Measurements from ENCODE around the gene NBPF15.
"Not testable (repeated sequence)": the region's sequence is repeated elsewhere in the genome, so short reads cannot be mapped to it uniquely, and the experiment has no call there.

Gene NBPF15, protein sequence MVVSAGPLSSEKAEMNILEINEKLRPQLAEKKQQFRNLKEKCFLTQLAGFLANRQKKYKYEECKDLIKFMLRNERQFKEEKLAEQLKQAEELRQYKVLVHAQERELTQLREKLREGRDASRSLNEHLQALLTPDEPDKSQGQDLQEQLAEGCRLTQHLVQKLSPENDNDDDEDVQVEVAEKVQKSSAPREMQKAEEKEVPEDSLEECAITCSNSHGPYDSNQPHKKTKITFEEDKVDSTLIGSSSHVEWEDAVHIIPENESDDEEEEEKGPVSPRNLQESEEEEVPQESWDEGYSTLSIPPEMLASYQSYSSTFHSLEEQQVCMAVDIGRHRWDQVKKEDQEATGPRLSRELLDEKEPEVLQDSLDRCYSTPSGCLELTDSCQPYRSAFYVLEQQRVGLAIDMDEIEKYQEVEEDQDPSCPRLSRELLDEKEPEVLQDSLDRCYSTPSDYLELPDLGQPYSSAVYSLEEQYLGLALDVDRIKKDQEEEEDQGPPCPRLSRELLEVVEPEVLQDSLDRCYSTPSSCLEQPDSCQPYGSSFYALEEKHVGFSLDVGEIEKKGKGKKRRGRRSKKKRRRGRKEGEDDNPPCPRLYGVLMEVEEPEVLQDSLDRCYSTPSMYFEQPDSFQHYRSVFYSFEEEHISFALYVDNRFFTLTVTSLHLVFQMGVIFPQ

DNA sequence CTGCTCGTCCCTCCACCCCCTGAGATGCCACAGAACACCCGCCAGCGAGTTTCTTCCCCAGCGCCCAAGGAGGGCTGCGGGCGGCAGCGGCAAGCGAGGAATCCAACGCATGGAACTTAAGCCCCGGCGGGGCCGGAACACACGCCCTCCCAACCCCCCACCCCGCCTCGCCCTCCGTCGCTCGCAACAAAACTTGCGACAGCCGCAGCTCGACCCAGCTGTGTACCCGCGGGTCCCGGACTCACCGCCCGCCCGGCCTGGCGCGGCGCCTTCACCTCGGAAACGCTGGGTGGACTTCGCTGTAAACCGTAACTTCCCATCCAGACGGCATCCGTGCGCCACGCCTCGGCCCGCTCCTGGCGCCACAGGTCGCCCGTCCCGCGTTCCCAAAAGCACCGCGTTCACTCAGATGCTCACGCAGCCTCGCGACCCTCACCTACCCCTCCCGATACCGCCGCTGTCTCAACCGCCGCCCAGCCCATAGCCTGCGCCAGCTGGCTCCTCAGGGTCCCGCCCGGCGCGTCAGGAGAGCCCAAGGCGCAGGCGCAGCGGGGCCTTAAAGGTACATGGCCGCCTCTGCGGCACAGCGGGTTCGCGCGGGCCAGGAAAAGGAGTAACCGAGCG lies at the start of gene NBPF15:
NBPF15 (minus strand) TSS at position 534 of the 624 bp plus-strand sequence. CDS start 21,666 bp downstream, outside the sequence.
- DNase-seq = peak; percentile 84

DNA sequence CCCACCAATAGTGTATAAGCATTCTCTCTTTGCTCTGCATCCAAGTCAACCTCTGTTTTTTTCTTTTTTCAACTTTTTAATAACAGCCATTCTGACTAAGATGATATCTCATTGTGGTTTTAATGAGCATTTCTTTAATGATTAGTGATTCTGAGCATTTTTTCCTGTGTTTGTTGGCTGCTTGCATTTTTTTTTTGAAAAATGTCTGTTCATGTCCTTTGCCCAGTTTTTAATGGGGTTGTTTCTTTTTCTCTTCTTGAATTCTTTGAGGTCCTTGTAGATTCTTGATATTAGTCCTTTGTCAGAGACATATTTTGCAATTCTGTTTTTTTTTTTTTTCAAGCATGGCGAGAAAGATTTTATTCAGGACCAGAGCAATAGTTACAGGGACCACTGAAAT lies 35.0 kb upstream of the NBPF15 start:
- not testable (repeated sequence) for DNase-seq

DNA sequence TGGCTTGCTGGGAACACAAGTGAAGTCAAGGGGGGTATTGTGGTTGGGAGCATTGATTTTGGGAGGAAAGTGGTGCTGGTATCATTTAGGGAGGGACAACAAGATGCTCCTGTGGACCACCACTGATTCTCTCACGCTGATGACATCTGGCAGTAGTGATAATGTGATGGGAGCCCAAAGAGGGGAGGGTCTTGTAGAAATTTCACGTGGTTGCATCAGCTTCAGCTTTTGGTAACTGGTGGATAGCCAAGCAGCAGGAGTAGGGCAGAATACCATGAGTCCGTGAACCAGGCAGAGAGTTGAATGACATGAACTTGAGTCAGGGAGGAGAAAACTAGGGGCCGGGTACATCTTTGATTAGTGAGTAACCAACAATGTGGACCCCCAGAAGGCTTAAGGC lies 32.7 kb upstream of the NBPF15 start:
- DNase-seq = peak; percentile 26

DNA sequence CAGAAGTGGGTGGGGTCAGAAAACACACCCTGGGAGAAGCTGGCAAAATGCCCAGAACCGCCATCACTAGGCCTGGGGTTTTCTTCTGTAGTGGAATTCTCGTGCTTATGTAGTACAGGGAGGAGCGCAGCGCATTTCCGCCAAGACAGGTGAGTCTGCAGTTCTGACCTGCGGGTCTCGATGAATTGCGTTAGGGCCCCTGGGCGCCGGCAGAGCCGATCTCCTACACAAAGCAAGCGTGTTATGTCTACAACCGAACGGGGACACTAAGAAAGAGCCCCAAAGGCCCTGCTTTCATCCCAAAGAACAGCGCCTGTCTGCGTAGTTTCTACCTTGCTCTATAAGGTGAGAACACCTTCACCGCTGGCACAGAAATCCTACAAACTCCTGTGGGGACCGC lies 28.9 kb upstream of the NBPF15 start:
- peak; percentile 45 for DNase-seq

DNA sequence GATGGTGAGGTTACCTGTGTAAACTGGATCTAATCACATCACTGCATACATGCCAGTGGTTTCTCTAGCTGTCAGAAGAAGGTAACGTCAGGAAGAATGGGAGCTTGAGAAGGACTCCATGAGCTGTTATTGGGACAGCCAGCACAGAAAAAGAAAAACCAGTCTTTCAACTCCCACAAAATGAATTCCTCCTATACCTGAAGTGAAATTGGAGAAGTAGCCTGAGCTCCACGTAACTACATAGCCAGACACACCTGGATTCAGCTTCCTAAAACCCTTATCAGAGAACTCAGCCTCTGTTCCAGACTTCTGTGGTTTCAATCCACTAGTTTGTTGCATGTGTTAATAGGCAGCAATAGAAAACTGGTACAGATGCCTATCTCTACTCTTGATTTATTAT lies 25.5 kb upstream of the NBPF15 start:
- DNase-seq = peak; percentile 52

DNA sequence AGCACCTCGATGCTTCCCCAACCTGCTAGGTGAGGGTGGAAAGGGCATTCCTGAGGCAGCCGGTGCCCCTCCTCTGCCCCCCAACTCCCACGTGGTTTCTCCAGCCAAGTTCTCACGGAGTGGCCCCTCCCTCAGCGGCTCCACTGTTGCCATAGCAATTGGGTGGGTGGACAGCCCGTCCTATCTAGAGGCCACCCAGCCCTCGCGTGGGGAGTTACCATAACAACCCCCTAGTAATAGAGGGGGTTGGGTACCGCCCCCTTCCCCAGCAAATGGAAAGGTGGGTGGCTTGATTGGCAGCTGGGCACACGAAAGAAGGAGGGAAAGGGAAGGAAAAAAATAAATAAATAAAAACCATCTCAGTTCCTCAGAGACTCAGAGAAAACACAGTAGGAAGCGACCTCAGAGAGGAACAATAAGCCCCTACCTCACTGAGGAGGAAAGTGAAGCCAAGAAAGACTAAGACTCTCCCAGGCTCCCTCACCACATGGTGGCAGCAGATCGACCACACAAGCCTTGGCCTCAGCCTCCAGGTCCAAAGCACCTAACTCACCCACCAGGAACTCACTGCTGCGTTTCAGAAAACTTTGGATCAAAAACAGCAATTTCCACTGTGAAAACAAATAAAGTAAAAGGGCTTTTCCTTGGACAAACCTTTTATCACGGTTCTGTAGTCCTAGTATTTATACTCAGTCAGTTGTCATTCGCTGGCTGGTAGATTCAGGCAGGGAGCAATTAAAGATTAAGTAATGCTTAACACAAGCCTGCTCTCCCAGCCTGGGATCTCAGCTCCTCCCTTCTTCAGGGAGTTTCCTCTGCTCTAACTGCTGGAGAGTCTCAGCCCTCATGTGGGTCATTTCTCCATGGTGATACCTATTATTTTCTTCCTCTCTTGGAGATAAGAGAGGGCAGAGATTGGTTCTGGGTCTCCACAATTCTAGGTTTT lies 23.9 kb upstream of the NBPF15 start:
- not testable (repeated sequence) for DNase-seq

DNA sequence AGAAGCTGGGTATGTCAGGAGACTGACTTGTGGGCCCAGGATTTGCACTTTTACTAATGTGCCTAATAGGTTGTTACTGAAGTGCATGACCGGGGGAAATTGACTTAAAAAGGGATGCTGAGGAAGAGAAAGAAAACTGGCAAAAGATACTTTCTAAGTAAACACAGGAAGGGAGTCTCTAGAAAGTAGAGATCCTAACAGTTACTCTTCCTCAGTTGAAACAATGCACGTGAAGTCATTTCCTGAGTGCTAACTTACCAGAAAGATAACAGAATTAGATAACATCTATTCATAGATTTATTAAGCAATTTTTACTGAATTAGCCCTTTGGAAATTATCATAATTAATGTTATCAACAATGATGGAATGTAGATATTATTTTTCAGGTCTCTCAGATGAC lies 12.4 kb upstream of the NBPF15 start:
- DNase-seq = not testable (repeated sequence)

DNA sequence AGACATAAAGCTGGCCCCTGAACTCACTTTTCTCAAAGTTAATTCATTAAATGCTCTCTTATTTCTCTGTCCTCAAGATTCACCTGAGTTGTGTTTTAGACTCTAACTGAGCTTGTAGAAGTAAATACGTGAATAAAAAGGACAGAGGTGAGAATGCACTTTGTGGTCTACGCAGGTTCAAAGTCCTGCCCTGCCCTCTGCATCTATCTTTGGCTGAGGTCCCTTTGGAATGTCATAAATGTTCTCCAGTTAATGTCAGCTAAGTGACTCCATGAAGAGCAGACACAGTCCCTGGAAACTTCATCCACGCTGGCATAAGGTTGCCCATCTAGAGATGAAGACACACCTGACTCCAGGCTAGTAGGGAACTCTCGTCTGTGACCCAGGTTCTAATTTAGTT lies 10.0 kb upstream of the NBPF15 start:
- not testable (repeated sequence) for DNase-seq

DNA sequence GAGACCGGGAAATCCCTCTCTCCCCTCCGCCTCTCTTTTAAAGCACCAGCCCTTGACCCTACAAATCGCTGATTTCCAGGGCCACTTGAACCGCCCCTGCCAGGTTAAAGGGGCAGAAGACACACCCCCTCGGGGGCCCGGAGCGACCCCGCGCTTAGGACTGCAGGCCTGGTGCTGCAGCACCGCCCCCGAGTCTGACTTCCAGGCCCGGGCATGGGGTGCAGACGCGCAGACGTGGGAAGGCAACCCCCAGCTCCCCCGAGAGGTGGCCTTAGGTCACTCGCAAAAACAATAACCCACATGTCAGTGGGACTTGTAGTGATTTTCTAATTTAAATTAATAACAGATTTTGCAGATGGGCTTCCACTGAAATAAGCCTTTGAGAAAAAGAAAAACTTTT lies 309 bp upstream of the NBPF15 start:
- DNase-seq = not testable (repeated sequence)

DNA sequence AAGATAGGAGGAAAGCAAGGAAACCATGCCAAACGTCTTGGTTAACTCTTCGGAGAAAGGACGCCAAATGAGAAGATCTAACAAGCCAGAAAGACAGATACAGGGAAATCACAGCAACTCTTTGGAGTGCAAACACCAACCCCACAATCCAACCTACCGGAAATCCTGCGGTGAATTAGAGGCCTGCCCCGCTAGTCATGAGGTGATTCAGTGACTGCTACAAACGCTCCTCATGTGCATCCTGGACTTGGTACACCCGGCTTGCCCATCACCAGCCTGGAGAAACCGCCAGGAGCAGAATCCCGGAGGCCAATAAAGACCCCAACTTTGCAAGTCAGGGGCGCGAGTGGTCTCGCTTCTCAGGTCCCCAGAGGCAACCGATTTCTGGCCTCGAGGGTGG lies 783 bp downstream of the NBPF15 start:
- not testable (repeated sequence) for DNase-seq

DNA sequence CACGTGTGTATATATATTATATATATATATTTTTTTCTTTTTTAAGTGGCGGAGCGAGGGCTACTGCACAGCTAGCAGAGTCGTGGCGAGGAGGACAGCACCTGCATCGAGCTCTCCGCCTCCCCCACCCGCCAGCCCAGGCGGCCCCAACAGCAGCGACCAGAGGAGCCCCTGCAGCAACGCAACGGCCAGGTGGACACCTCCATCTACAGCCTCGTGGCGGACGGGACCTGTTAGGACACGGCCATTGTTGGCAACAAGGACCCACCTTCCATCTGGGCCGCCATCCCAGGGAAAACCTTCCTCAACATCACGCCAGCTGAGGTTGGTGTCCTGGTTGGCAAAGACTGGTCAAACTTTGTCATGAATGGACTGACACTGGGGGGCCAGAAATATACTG lies 19.1 kb downstream of the NBPF15 start:
- not testable (repeated sequence) for DNase-seq

DNA sequence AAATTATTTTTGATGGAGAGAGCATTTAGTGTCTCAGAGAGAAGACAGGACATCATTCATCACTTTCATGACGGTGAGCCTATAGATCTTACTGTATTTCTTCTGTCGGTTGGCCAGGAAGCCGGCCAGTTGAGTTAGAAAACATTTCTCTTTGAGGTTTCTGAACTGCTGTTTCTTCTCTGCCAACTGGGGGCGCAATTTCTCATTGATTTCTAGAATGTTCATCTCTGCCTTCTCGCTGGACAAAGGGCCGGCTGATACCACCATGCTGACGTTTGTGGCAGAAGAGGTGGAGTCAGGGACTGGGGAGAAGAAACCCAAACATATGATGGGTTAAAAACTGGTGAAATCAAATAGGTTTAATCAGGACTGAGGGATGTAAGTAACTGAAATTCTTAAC lies 21.7 kb downstream of the NBPF15 start:
- not testable (repeated sequence) for DNase-seq

DNA sequence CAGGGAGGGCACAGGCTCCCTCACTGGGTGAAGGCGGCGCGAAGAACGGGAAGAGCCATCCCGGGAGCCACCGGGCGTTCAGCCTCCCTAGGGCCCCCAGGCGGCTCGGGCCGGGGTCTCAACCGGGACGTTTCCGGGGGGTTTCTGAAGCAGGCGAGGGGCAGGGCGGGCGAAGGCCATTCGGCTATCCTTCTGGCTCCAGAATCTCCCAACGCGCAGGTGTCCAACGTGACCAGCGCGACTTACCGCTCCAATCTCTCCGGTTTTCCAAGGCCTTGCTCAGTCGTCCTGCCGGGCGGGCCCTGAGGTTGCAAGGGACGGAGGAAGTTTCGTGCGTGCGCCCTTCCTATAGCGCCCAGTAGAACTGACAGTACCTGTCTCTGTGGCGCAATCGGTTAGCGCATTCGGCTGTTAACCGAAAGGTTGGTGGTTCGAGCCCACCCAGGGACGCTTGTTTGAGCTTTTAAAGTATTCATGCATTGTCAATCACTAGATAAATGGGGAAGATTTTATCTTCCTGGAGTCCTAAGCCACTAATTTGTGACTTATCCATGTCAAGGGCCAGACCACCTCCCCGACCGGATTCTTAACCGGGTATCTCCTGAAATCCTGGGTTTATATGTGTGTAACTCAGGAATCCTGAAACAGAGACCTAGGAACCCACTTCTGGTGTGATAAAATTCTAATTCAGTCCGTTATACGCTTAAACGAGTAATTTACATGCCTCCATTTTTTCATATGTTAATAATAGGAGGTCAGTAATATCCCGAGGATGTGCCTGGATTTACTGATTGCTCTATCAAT lies 42.4 kb downstream of the NBPF15 start:
- DNase-seq = peak; percentile 86

DNA sequence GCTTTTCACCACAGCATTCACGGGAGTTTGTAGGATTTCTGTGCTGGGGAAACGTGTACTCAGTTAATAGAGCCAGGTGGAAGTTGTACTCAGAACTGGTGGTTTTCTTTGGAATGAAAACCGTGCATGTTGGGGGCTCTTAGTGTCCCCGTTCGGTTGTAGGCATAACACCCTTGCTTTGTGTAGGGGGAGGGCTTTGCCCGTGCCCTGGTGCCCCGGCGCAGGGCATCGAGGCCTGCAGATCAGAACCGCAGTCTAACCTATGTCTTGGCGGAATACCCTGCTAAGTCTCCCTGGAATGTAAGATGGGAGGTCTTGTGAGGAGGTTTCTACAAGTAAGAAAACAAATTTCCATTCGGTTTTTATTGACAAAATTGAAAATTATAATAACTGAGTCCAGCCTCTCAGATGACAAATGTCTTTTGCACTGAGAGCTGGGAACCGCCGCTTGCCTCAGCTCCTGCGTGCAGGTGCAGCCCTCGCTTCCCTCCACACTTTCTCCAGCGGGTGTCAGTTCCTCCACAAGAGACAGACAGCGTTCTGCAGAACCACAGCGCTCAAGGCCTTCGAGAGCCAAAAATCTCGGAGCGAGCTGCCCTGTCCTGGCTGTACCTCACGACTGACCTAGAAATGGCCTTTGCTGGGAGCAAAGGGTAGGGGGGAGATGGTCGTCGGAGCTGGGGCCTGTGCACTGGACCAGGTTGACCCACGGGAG lies 47.9 kb downstream of the NBPF15 start:
- not testable (repeated sequence) for DNase-seq

DNA sequence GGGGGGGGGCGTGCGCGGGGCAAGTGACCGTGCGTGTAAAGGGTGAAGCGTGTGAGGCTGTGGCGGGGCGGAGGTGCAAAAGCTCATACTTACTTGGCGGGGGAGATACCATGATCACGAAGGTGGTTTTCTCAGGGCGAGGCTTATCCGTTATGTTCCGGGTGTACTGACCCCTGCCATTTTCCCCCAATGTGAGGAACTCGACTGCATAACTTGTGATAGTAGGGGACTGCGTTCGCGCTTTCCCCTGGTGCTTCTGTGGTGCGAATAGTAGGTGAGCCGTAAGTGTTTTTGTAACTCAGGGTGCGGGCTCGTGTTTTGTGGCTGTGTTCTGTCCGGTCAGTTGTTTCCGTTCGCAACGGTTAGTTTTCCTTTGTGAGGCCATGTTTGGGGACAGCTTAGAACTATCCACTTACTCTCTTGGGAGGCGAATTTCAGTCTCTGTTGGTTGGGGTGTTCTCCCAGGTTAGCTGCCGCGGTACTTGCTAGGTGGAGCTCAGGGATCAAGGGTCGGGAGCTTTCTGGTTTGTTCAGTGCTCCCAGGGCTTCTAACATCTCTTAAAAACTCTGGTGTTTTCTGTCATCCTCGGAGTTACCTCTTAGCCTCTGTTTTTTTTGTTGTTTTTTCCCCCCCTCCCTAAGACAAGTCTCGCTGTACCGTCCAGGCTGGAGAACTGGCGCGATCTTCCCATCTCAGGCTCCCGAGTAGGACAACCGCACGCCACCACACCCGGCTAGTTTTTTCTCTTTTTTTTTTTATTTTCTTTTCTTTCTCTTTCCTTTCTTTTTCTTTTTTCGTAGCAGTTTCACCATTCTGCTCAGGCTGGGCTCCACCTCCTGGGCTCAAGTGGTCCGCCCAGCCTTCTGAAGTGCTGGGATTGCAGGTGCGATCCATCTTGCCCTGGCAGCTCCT lies 48.7 kb downstream of the NBPF15 start:
- peak; percentile 99 for DNase-seq

DNA sequence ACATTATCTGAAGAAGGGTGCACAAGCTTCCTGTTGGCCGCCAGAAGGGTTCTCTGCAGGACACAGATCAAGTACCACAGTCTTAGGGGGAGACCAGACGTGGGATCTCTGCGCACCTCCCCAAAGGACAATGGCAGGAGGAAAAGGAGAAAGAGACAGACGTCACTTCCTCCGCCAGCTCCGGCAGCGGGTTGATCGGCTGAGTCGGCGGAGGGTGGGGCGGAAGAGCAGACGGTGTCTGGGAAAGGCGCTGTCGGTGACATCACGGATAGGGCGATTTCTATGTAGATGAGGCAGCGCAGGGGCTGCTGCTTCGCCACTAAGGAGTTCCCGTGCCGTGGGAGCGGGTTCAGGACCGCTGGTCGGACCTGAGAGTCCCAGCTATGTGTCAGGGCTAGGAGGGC lies 49.4 kb downstream of the NBPF15 start:
- peak; percentile 87 for DNase-seq

DNA sequence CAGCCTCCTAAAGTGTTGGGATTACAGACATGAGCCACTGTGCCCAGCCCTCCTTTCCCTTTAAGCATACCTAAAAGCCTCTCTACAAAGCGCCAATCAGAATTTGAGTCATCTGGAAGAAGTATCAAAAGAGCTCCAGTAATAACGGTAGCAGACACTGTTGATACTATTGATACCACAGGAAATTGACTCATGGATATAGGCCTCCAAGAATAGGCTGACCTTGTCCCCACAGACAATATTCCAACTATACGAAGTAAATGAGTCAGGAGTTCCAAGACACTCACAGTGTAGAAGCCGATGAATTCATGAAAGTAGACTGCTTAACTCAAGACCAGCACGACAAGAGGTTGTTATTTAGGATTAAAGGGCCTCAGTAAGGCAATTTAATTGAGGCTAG lies 58.7 kb downstream of the NBPF15 start:
- DNase-seq = not testable (repeated sequence)

DNA sequence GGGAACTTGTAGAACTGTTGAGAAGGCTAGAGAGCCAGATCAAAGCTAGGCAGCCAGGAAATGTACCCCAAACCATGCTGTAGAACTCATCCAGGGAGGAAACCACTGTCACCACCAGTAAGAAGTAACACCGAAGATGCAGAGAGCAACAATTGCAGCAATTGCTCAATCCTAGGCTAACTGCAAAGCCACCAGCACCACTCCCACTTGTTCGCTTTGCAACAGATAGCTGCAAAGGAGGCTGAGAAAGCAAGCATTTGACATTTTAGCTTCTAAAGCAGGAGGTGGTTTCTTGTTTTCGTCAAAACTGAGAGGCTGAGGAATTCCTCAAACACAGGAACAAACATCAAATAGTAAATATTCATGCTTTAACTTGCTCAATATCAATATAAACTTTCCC lies 89.8 kb downstream of the NBPF15 start:
- not testable (repeated sequence) for DNase-seq
